DMS153 treated with DMSO at 0.1 percent for 48 hours (cell line): ENCODE measurements around the gene CADM1.
A peak's percentile ranks its signal among the peaks of the same experiment; 100 is the strongest.

Experiments
- DNase-seq: peaks from one replicate; lab custom pipeline; 2025; ENCODE audit not compliant: unreplicated experiment; lab: John Stamatoyannopoulos, UW

CADM1 gene

GRCh38 chr11:115290893-115291292 is 213.3 kb downstream of the CADM1 start:
- DNase-seq, result peak; percentile 72

- no peak for DNase-seq
Observed at GRCh38 chr11:115290479-115290878, 213.7 kb downstream of the CADM1 start.

GRCh38 chr11:115287266-115287665 is 216.9 kb downstream of the CADM1 start:
- DNase-seq, result no peak

DNA sequence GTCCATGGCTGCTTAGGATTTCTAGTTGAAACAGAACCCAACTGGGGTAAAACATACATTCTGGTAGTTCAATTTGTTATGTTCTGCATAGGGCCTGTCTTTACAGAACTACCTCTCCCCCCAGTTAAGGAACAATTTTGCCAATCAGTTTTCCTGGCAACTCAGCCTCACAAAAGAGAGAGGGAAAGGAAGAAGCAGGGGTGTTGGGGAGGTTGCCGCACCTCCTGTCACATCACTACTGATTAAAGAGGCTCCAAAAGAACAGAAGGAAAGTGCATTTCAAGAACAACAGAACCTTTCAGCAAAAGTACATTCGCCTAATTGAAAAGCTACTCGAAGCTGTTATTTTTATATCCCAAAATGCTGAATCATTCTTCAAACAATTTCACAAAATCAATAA is 217.6 kb downstream of the CADM1 start:
- no peak for DNase-seq

DNA sequence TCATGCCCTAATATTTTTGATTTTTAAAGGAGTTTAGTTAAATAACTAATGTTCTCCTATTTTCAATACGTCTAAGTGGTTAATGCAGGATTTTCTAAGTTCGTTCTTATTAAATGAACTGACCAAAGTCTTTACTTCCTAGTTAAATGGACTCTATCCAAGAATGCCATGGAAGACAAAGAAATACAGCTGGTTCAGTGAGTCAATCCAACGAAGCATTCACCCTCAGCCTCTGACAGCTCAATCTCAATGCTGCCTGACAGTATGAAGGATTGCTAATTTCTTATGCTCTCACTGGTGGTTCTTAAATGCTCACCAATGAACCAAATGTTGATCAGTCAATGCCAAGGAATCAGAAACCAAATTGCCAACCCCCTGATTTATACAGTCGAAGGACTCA is 219.4 kb downstream of the CADM1 start:
- DNase-seq, result no peak

DNA sequence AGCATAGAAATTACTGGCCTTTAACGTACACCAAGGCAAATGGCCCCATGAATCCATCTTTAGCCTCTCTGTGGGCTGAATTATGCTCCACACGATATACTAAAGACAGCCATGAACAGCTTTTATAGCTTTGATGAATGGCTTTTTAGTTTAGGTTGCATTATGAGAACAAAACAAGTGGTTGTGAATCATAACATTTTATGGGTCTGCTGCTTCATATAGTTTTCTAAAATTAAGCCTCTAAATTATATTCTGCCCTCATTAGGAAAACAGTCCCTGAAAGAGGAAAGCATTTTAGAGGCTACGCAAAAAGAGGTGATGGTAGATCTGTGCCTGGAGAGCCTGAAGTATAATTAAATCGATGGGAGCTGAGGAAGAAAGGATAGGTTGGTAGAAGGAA is 221.3 kb downstream of the CADM1 start:
- DNase-seq, result no peak

- DNase-seq, result no peak
Observed at GRCh38 chr11:115280775-115281174, 223.4 kb downstream of the CADM1 start.

DNA sequence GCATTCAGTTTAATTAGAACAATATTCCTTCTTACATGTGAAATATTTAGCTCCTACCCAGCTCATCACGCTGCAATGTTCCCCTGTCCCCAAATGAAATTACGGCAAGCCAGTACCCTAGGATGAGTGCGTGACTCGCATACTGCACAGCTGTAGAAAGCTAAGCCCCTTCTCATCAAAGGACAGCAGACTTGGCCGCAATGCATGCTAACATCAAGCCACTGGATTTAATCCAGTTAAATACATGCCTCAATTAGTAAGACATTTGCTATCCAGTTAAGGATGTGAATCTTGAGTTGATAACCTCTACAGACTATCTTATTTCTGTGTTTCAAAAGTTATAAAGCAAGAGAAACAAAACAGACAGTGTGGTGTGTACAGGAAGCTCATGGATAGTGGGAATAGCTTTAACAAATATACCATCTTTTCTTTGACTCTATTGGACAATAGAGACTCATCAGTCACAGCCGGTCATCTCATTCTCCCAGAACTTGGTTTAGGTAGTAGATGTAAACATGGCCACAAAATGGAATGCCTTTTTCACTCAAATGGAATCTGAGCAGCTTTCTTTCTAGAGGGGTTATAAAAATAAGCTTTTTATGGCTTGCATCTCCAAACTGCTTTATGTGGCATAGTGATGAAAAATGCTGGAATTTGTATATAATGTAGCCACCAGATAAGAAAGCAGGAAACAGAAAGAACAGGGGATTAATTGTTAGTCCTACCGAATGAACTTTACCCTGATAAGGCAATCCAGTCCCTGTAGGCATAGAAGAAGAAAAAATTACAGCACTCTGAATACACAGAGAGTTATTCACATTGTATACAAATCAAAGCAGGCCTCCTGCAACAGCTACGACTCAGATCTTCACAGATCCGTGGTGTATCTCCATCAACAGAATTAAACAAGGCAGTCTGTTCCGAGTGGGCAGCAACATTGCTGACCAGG is 224.1 kb downstream of the CADM1 start:
- DNase-seq, result no peak

- DNase-seq, result no peak
Observed at GRCh38 chr11:115276799-115277198, 227.4 kb downstream of the CADM1 start.

DNA sequence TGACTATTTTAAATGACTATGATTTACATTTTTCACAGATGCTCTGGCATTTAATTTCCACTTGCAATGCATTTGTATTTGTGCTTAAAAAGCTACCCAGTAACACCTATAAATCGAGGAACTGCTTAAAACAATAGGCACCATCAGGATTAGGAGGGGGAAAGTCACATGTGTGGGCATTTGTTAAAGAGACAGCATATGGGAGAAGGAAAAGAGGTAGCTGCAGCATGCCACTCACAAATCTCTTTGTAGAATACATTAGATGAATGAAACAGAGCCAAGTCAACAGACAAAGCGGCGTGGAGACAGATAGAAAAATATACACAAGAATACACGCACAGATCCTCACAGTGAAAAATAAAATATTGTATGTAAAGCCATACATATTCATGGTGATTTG is 228.0 kb downstream of the CADM1 start:
- DNase-seq, result no peak

DNA sequence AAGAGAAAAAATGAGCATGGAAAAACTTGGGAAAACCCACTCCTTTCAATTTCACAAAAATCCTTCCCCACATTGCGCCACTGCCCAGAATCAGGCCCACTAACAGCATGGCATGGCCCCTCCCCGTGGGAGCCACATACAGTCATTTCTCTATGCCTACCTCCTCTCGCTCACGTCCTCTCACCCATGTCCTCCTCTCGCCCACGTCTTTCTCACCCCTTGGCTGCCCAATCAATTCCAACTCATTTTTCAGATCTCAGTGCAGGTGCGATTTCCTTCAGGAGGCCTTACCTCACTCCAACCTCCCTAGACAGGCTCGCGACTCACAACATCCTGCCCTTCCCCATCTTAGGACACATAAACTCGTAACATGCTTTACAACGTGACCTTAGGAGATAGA is 229.2 kb downstream of the CADM1 start:
- no peak for DNase-seq

DNA sequence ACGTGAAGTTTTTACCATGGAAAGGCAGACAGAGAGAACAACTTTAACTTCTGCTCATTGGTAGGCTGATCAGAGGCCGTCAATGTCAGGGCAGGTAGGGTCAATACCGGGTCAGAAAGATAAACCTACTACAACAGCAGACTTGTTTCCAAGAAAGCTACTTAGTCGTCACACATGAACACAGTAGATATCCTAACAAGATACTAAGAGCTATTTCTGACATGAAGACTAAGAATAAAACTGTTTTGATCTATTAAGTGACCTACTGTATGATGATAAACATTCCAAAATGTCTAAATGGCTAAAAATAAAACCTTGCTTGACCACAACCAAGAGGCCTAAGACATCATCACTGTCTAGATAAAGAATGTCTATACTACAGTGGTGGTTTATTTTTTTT is 231.3 kb downstream of the CADM1 start:
- DNase-seq, result no peak

- DNase-seq, result no peak
Observed at GRCh38 chr11:115271643-115272042, 232.6 kb downstream of the CADM1 start.

- DNase-seq, result no peak
Observed at GRCh38 chr11:115269191-115269950, 234.8 kb downstream of the CADM1 start.

- no peak for DNase-seq
Observed at GRCh38 chr11:115267871-115268270, 236.3 kb downstream of the CADM1 start.

- peak; percentile 41 for DNase-seq
Observed at GRCh38 chr11:115267238-115267781, 236.9 kb downstream of the CADM1 start.

DNA sequence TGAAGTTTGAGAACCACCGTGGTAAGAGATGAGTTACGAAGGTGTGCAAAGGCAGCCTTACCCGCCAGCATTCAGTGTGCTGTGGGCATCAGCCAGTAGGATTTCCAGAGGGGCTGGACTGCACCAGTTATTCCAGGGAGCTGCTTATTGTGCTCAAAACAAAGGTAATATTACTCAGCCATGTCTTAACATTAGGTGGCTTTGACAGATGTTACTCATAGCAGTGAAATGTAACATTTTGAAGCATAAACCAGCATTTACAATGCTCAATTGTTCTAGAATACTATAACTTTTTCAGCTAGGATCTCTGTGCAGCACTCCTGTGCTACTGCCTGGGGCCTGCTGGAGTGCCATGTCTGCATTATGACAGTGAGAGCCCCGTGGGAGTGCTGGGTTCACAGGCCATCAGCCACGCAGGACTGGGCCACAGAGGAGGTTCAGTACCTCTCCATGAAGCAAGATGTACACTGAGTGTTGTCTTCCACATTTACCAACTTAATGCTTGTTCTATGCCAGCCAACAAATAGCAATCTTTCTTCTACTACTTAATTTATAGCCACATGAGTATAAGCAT is 238.1 kb downstream of the CADM1 start:
- no peak for DNase-seq

- DNase-seq, result peak; percentile 89
Observed at GRCh38 chr11:115263799-115264656, 240.2 kb downstream of the CADM1 start.

GRCh38 chr11:115258216-115258615 is 246.0 kb downstream of the CADM1 start:
- DNase-seq, result no peak

DNA sequence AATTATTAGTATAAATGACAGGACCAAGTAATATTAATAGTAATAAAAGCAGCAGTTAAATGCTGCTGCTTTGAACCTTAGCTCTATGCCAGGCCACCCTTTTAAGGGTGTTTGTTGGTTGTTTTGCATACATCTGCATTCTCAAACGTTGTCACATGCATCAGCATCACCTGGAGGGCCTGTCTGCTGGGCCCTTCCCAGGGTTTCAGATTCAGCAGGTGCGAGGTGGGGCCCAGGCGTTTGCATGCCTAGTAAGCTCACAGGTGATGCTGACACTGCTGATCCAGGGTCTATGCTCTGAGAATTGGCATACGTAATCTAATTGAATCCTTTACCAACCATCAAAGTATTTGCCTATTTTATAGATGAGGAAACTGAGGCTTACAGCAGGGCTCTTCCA is 246.5 kb downstream of the CADM1 start:
- DNase-seq, result no peak

- peak; percentile 7 for DNase-seq
Observed at GRCh38 chr11:115257270-115257669, 246.9 kb downstream of the CADM1 start.
